ENCODE measurements around the gene HTR1B.

DNA sequence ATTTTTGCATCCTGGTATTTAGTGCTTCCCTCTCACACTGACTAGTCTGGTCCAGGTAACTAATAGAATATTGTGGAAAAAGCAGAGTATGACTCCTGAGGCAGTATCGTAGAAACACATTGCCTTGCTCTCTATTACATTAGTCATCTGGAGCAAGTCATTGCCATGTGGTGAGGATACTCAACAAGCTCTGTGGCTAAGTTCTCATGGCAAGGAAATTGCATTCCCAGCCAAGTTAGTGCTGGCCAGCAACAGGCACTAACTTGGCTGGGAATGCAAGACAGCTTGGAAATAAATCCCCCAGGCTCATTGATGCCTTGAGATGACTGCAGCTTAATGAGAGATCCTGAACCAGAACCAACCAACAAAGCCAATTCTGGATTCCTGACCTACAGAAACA, 39.7 kb upstream of the HTR1B start:
- TF ChIP-seq, protein P1, sequence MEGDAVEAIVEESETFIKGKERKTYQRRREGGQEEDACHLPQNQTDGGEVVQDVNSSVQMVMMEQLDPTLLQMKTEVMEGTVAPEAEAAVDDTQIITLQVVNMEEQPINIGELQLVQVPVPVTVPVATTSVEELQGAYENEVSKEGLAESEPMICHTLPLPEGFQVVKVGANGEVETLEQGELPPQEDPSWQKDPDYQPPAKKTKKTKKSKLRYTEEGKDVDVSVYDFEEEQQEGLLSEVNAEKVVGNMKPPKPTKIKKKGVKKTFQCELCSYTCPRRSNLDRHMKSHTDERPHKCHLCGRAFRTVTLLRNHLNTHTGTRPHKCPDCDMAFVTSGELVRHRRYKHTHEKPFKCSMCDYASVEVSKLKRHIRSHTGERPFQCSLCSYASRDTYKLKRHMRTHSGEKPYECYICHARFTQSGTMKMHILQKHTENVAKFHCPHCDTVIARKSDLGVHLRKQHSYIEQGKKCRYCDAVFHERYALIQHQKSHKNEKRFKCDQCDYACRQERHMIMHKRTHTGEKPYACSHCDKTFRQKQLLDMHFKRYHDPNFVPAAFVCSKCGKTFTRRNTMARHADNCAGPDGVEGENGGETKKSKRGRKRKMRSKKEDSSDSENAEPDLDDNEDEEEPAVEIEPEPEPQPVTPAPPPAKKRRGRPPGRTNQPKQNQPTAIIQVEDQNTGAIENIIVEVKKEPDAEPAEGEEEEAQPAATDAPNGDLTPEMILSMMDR (IDR thresholded peaks at IDR 0.05) = no peak
- TF ChIP-seq EP300 (IDR thresholded peaks at IDR 0.05) = no peak
